Cerebellar cortex (tissue), 1 donor: Measurements from ENCODE around the gene TUBB2B.
"Not testable (repeated sequence)": the region's sequence is repeated elsewhere in the genome, so short reads cannot be mapped to it uniquely, and the experiment has no call there.

Source experiments
- DNase-seq: peaks from one replicate; pipeline ENCODE4 v3.0.0-alpha.2; 2015; ENCODE audit warnings: low spot score

The TUBB2B gene

GRCh38 chr6:3258201-3258600, 30.7 kb upstream of the TUBB2B start:
- no peak for DNase-seq

GRCh38 chr6:3253597-3253961, 26.1 kb upstream of the TUBB2B start:
- DNase-seq = no peak

GRCh38 chr6:3252861-3253596, 25.6 kb upstream of the TUBB2B start:
- DNase-seq = no peak

- DNase-seq = no peak
Observed at GRCh38 chr6:3252369-3252768, 24.9 kb upstream of the TUBB2B start.

GRCh38 chr6:3251462-3252314, 24.2 kb upstream of the TUBB2B start:
- peak; percentile 94 for DNase-seq

- peak; percentile 49 for DNase-seq
Observed at GRCh38 chr6:3250231-3250675, 22.8 kb upstream of the TUBB2B start.

GRCh38 chr6:3249821-3250220, 22.4 kb upstream of the TUBB2B start:
- DNase-seq = no peak

- DNase-seq = peak; percentile 82
Observed at GRCh38 chr6:3247255-3248146, 20.0 kb upstream of the TUBB2B start.

- no peak for DNase-seq
Observed at GRCh38 chr6:3245216-3245615, 17.8 kb upstream of the TUBB2B start.

GRCh38 chr6:3244832-3245161, 17.3 kb upstream of the TUBB2B start:
- DNase-seq = not testable (repeated sequence)

- no peak for DNase-seq
Observed at GRCh38 chr6:3244003-3244831, 16.8 kb upstream of the TUBB2B start.

- no peak for DNase-seq
Observed at GRCh38 chr6:3242768-3243167, 15.3 kb upstream of the TUBB2B start.

- DNase-seq = not testable (repeated sequence)
Observed at GRCh38 chr6:3241745-3242144, 14.3 kb upstream of the TUBB2B start.

- DNase-seq = no peak
Observed at GRCh38 chr6:3240595-3240994, 13.1 kb upstream of the TUBB2B start.

- DNase-seq = no peak
Observed at GRCh38 chr6:3239110-3239830, 11.8 kb upstream of the TUBB2B start.

- no peak for DNase-seq
Observed at GRCh38 chr6:3237761-3238662, 10.6 kb upstream of the TUBB2B start.

GRCh38 chr6:3236005-3236404, 8.6 kb upstream of the TUBB2B start:
- no peak for DNase-seq

- DNase-seq = no peak
Observed at GRCh38 chr6:3235486-3235885, 8.0 kb upstream of the TUBB2B start.

GRCh38 chr6:3233904-3234303, 6.5 kb upstream of the TUBB2B start:
- no peak for DNase-seq

GRCh38 chr6:3233321-3233720, 5.9 kb upstream of the TUBB2B start:
- DNase-seq = peak; percentile 47
